ENCODE measurements around the gene POMT1. TPM values are rescaled to one million over a fixed set of nuclear protein-coding genes. Genes with fewer than 3 reads are reported as not detected.
A peak's percentile ranks its signal among the peaks of the same experiment; 100 is the strongest.

Gene POMT1
- total and polyA plus RNA-seq, 2 experiments from 2014 or later = 20.2 to 32.4 TPM

DNA sequence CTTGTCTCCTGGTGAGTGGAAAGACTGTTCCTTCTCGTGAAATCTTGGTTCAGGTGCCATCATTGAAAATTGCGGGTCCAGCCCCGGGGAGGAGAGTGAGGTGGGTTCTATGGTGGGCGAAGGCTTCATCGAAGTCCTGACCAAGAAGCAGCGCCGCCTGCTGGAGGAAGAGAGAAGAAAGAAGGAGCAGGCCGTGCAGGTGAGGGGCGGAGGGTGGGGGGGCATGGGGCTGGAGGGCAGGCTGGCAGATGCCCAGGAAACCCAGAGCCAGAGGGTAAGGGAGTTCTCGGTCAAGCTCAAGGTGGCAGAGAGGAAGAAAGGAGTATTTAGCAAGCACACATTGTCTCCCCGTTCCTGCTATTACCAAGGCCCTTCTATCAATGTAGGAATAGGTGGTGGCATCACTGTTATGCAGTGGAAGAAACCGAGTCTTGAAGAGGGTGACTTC lies 24.3 kb upstream of the POMT1 start:
- H3K27me3 Mint-ChIP-seq (ENCODE audit: insufficient read depth, low read depth, poor library complexity) = peaks cover 37% of the 10 kb centered on the region
- H3K4me1 ChIP-seq (ENCODE audit: insufficient read depth) = no peaks in the 10 kb centered on the region
- H3K27ac ChIP-seq (ENCODE audit: low read depth) = peak overlapping the region; percentile 66; the same call in 1 of the 2 replicates
- H2AFZ ChIP-seq = no peak overlapping the region
- ATAC-seq (peak; percentile 78), DNase-seq (ENCODE audit: low spot score) (peak; percentile 87)
- peaks cover 36% of the 10 kb centered on the region for H3K79me2 ChIP-seq (replicated peaks; ENCODE audit: insufficient read depth)
- no peaks in the 10 kb centered on the region for H3K9me2 ChIP-seq (ENCODE audit: insufficient read depth)
- H3K4me3 Mint-ChIP-seq = no peak overlapping the region
- TF ChIP-seq, protein P1, sequence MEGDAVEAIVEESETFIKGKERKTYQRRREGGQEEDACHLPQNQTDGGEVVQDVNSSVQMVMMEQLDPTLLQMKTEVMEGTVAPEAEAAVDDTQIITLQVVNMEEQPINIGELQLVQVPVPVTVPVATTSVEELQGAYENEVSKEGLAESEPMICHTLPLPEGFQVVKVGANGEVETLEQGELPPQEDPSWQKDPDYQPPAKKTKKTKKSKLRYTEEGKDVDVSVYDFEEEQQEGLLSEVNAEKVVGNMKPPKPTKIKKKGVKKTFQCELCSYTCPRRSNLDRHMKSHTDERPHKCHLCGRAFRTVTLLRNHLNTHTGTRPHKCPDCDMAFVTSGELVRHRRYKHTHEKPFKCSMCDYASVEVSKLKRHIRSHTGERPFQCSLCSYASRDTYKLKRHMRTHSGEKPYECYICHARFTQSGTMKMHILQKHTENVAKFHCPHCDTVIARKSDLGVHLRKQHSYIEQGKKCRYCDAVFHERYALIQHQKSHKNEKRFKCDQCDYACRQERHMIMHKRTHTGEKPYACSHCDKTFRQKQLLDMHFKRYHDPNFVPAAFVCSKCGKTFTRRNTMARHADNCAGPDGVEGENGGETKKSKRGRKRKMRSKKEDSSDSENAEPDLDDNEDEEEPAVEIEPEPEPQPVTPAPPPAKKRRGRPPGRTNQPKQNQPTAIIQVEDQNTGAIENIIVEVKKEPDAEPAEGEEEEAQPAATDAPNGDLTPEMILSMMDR (conservative IDR thresholded peaks at IDR 0.05; ENCODE audit: low read depth in 2 of 2) = peak; percentile 64 to 80
- no peak for TF ChIP-seq JUNB (IDR thresholded peaks at IDR 0.05; ENCODE audit: unreplicated experiment)
- H3K27me3 ChIP-seq (ENCODE audit: insufficient read depth) = no peaks in the 10 kb centered on the region
- 0 out of 3 replicates have a peak, but pooled peaks cover 2% of the 10 kb centered on the region for H3K4me1 Mint-ChIP-seq
- peaks cover 52% of the 10 kb centered on the region for H3F3A ChIP-seq (replicated peaks; ENCODE audit: low read depth)
- no peak overlapping the region for H3K4me3 ChIP-seq
- no peaks in the 10 kb centered on the region for H3K9me3 Mint-ChIP-seq
- peaks cover 96% of the 10 kb centered on the region for H3K36me3 Mint-ChIP-seq (ENCODE audit: low read depth)
- no peak overlapping the region for H3K4me2 ChIP-seq
- H3K27ac Mint-ChIP-seq = peak overlapping the region; percentile 68; the same call in 1 of the 2 replicates
- H4K20me1 ChIP-seq (replicated peaks; ENCODE audit: insufficient read depth) = peaks cover 10% of the 10 kb centered on the region
- peaks cover 81% of the 10 kb centered on the region for H3K36me3 ChIP-seq (ENCODE audit: insufficient read depth)

GRCh38 chr9:131478911-131479310 lies 23.8 kb upstream of the POMT1 start:
- Mint-ChIP-seq H3K36me3 (ENCODE audit: low read depth) (peaks cover 96% of the 10 kb centered on the region), H3K4me3 (no peak overlapping the region), H3K9me3 (no peaks in the 10 kb centered on the region), H3K27me3 (ENCODE audit: insufficient read depth, low read depth, poor library complexity) (peaks cover 37% of the 10 kb centered on the region), H3K27ac (no peak overlapping the region), H3K4me1 (0 out of 3 replicates have a peak, but pooled peaks cover 2% of the 10 kb centered on the region)
- Histone ChIP-seq H2AFZ (no peak overlapping the region), H4K20me1 (replicated peaks; ENCODE audit: insufficient read depth) (peaks cover 9% of the 10 kb centered on the region), H3K4me1 (ENCODE audit: insufficient read depth) (no peaks in the 10 kb centered on the region), H3K27ac (ENCODE audit: low read depth) (peak overlapping the region; percentile 66; the same call in 1 of the 2 replicates), H3F3A (replicated peaks; ENCODE audit: low read depth) (peaks cover 52% of the 10 kb centered on the region), H3K4me2 (no peak overlapping the region), H3K9me2 (ENCODE audit: insufficient read depth) (no peaks in the 10 kb centered on the region), H3K27me3 (ENCODE audit: insufficient read depth) (no peaks in the 10 kb centered on the region), H3K4me3 (no peak overlapping the region), H3K36me3 (ENCODE audit: insufficient read depth) (peaks cover 81% of the 10 kb centered on the region), H3K79me2 (replicated peaks; ENCODE audit: insufficient read depth) (peaks cover 35% of the 10 kb centered on the region)
- TF ChIP-seq STAT1 (IDR thresholded peaks at IDR 0.05; ENCODE audit: unreplicated experiment) (no peak), POLR2AphosphoS5 (IDR thresholded peaks at IDR 0.05; ENCODE audit: low read depth) (no peak), ZNF114 (CRISPR knock-in tag; IDR thresholded peaks at IDR 0.05) (no peak)
- DNase-seq (ENCODE audit: low spot score) (no peak), ATAC-seq (no peak)

- no peaks in the 10 kb centered on the region for H3K4me1 ChIP-seq (ENCODE audit: insufficient read depth)
- no peak overlapping the region for H3K4me3 ChIP-seq
- ATAC-seq (no peak), DNase-seq (ENCODE audit: low spot score) (no peak)
- H3K36me3 ChIP-seq (ENCODE audit: insufficient read depth) = peaks cover 68% of the 10 kb centered on the region
- peaks cover 37% of the 10 kb centered on the region for H3K27me3 Mint-ChIP-seq (ENCODE audit: insufficient read depth, low read depth, poor library complexity)
- peaks cover 96% of the 10 kb centered on the region for H3K36me3 Mint-ChIP-seq (ENCODE audit: low read depth)
- peaks cover 48% of the 10 kb centered on the region for H3F3A ChIP-seq (replicated peaks; ENCODE audit: low read depth)
- H3K9me2 ChIP-seq (ENCODE audit: insufficient read depth) = no peaks in the 10 kb centered on the region
- H3K27ac Mint-ChIP-seq = no peak overlapping the region
- H3K4me1 Mint-ChIP-seq = 0 out of 3 replicates have a peak, but pooled peaks cover 2% of the 10 kb centered on the region
- no peaks in the 10 kb centered on the region for H3K9me3 Mint-ChIP-seq
- no peak overlapping the region for H3K4me3 Mint-ChIP-seq
- no peak overlapping the region for H3K27ac ChIP-seq (ENCODE audit: low read depth)
- no peaks in the 10 kb centered on the region for H3K27me3 ChIP-seq (ENCODE audit: insufficient read depth)
- H3K79me2 ChIP-seq (replicated peaks; ENCODE audit: insufficient read depth) = peaks cover 27% of the 10 kb centered on the region
- no peak overlapping the region for H2AFZ ChIP-seq
- peaks cover 13% of the 10 kb centered on the region for H4K20me1 ChIP-seq (replicated peaks; ENCODE audit: insufficient read depth)
- H3K4me2 ChIP-seq = no peak overlapping the region
- TF ChIP-seq NANOG (IDR thresholded peaks at IDR 0.05; ENCODE audit: borderline replicate concordance) (no peak), REST (IDR thresholded peaks at IDR 0.05; ENCODE audit: unreplicated experiment) (no peak)
Observed at GRCh38 chr9:131480258-131480657, 22.5 kb upstream of the POMT1 start.

Measured in GM23338 (cell line).